Stomach (tissue), 9 donors: Measurements from ENCODE around the gene TPX2. TPM values are rescaled to one million over a fixed set of nuclear protein-coding genes. Genes with fewer than 3 reads are reported as not detected.

Source experiments
- DNase-seq, 2 donors: peaks; one replicate each; pipeline versions ENCODE4 v3.0.0 to v3.0.0-alpha.2; 2013 to 2019
- H3K27ac ChIP-seq, 5 donors: fragments of 200-600 bp in 4 of 5; sonication (generic) in 4 of 5; one replicate each; pipeline ENCODE4 v1.5.1; 2013 to 2019; ENCODE audit warnings: mild to moderate bottlenecking in 1 of 5, moderate library complexity in 1 of 5
- H3K27me3 ChIP-seq, 3 donors: fragments of 200-600 bp; sonication (generic); one replicate each; pipeline ENCODE4 v1.5.1; 2017 to 2019; ENCODE audit warnings: mixed run types in 1 of 3
- H3K36me3 ChIP-seq, 4 donors: fragments of 200-600 bp; sonication (generic); 1 replicate in 3 of 4; 2 replicates in 1 of 4; pipeline ENCODE4 v1.5.1; 2016 to 2019
- H3K4me1 ChIP-seq, 4 donors: fragments of 200-600 bp; sonication (generic); one replicate each; pipeline ENCODE4 v1.5.1; 2016 to 2019
- H3K4me3 ChIP-seq, 4 donors: fragments of 200-600 bp; sonication (generic) in 3 of 4; one replicate each; pipeline ENCODE4 v1.5.1; 2016 to 2019; ENCODE audit warnings: mild to moderate bottlenecking in 1 of 4
- H3K9me3 ChIP-seq, 4 donors: fragments of 200-600 bp; sonication (generic); one replicate each; pipeline ENCODE4 v1.5.1; 2016 to 2019
- CTCF ChIP-seq, 7 experiments: fragments of 450-650 bp in 4 of 7; fragments of 200-600 bp in 3 of 7; sonication (generic) in 3 of 7; IDR thresholded peaks; one replicate each; pipeline ENCODE4 v1.5.1; 2016 to 2019; ENCODE audit warnings: antibody characterized with exemption in 7 of 7, control low read depth in 2 of 7, mild to moderate bottlenecking in 1 of 7
- EP300 ChIP-seq: sonication (generic); formaldehyde crosslinking; IDR thresholded peaks from one replicate; pipeline ENCODE4 v1.6.1; 2017; ENCODE audit warnings: antibody characterized with exemption
- POLR2A ChIP-seq, 4 donors: fragments of 450-650 bp; IDR thresholded peaks; one replicate each; pipeline ENCODE4 v1.6.1; 2016; ENCODE audit warnings: antibody characterized with exemption in 4 of 4, control low read depth in 2 of 4, mild to moderate bottlenecking in 1 of 4, moderate library complexity in 1 of 4
- POLR2AphosphoS5 ChIP-seq, 3 donors: sonication (generic); formaldehyde crosslinking; IDR thresholded peaks; one replicate each; pipeline ENCODE4 v1.6.1; 2016; ENCODE audit warnings: antibody characterized with exemption in 3 of 3
- WGBS, 5 donors: extraction: QIAGEN DNeasy Blood & Tissue Kit in 3 of 5; methylation state at CpG; one replicate each; pipeline versions ENCODE4 v1.1.5 to v1.1.7; 2013 to 2018; 5-methylcytosine and 5-hydroxymethylcytosine counted together
- intact Hi-C: fragments of 100-400 bp; cut with DNase I; formaldehyde crosslinking; loops from one replicate; pipeline ENCODE4 v1.15.1; 2023; ENCODE audit warnings: low total_unique reads
- polyA plus RNA-seq, 3 donors: library from polyadenylated mRNA; stranded (reverse); fragments of 200-250 nt; gene quantifications; one replicate each; pipeline ENCODE4 v1.2.3, GENCODE V29; 2013
- total RNA-seq, 5 donors: library from RNA; depleted of rRNA; stranded (reverse); fragments of >200 nt; gene quantifications; one replicate each; pipeline versions ENCODE4 v1.1.0 to v1.2.3, GENCODE V29; 2014 to 2016
- donor health status: healthy with polysubstance abuse.
- donor health status: Bipolar disorder and iron deficiency.
- donor health status: healthy.

TPX2 gene
- total and polyA plus RNA-seq, 8 donors = 1.7 to 11.4 (median 6.7) TPM

GRCh38 chr20:31693402-31693801 is 45.7 kb upstream of the TPX2 start:
- TF ChIP-seq POLR2AphosphoS5 (IDR thresholded peaks at IDR 0.05) (no peak), EP300 (no peak), CTCF (IDR thresholded peaks at IDR 0.05) (no peak), POLR2A (IDR thresholded peaks at IDR 0.05) (no peak)
- Histone ChIP-seq H3K36me3 (peaks cover 0 to 56% (median 40%) of the 10 kb centered on the region in 4 donors), H3K4me3 (no peak overlapping the region), H3K27ac (peak overlapping the region in 4 of 5 donors; percentile 47 to 98 (median 74)), H3K4me1 (peaks cover 34 to 88% (median 44%) of the 10 kb centered on the region in 4 donors), H3K9me3 (no peaks in the 10 kb centered on the region), H3K27me3 (no peaks in the 10 kb centered on the region)
- 66 to 87% (median 73%) methylated on average over 6 of the region's 6 CpGs for WGBS, 5 donors
- intact Hi-C loops = no loop called here
- DNase-seq = no peak

GRCh38 chr20:31693987-31694661 is 45.0 kb upstream of the TPX2 start:
- peak overlapping the region; percentile 45 to 98 (median 59) for H3K27ac ChIP-seq
- H3K4me3 ChIP-seq = no peak overlapping the region
- 62 to 73% (median 71%) methylated on average over 4 of the region's 4 CpGs for WGBS, 5 donors
- H3K9me3 ChIP-seq = no peaks in the 10 kb centered on the region
- TF ChIP-seq POLR2AphosphoS5 (IDR thresholded peaks at IDR 0.05) = no peak
- no peak for TF ChIP-seq EP300
- no peak for TF ChIP-seq POLR2A (IDR thresholded peaks at IDR 0.05)
- no peak for TF ChIP-seq CTCF (IDR thresholded peaks at IDR 0.05)
- intact Hi-C loops = no loop called here
- peak in 1 of 2 donors; percentile 73 for DNase-seq
- no peaks in the 10 kb centered on the region for H3K27me3 ChIP-seq
- peaks cover 0 to 57% (median 37%) of the 10 kb centered on the region in 4 donors for H3K36me3 ChIP-seq
- peaks cover 41 to 89% (median 50%) of the 10 kb centered on the region in 4 donors for H3K4me1 ChIP-seq

DNA sequence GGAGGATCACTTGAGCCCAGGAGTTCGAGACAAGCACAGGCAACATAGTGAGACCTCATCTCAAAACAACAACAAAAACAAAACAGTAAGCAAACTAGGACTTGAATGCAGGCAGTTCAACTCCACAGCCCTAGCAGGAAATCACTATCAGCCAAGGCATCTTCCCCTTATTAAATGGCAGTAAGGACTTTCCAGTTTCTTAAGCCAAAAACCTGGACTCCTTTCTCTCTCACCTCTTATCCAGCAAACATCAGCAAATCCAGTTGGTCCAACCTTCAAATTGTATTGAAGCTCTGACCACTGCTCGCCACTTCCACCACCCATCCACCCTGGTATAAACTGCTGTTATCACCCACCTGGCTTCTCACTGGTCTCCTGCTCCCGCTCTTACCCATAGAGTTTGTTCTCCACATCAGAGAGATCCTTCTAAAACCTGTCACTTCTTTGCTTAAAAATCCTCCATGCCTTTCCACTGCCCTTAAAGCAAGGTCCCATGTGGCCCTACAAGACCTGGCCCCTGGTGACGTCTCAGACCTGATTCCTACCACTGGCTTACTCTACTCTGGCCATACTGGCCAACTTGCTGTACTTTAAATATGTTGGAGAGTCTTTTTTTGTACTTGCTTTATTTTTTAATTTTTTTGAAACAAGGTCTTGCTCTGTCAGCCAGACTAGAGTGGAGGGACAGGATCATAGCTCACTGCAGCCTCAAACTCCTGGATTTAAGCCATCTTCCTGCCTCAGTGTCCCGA is 44.1 kb upstream of the TPX2 start:
- H3K9me3 ChIP-seq = no peaks in the 10 kb centered on the region
- no peaks in the 10 kb centered on the region for H3K27me3 ChIP-seq
- H3K4me3 ChIP-seq = no peak overlapping the region
- peaks cover 50 to 90% (median 59%) of the 10 kb centered on the region in 4 donors for H3K4me1 ChIP-seq
- WGBS, 5 donors = 75 to 87% (median 84%) methylated on average over 5 of the region's 5 CpGs
- H3K36me3 ChIP-seq = peaks cover 0 to 51% (median 37%) of the 10 kb centered on the region in 4 donors
- H3K27ac ChIP-seq = peak overlapping the region in 4 of 5 donors; percentile 47 to 98 (median 74)
- intact Hi-C loops = no loop called here
- no peak for TF ChIP-seq POLR2A (IDR thresholded peaks at IDR 0.05)
- TF ChIP-seq POLR2AphosphoS5 (IDR thresholded peaks at IDR 0.05) = no peak
- no peak for TF ChIP-seq CTCF (IDR thresholded peaks at IDR 0.05)
- TF ChIP-seq EP300 = no peak
- DNase-seq = no peak

DNA sequence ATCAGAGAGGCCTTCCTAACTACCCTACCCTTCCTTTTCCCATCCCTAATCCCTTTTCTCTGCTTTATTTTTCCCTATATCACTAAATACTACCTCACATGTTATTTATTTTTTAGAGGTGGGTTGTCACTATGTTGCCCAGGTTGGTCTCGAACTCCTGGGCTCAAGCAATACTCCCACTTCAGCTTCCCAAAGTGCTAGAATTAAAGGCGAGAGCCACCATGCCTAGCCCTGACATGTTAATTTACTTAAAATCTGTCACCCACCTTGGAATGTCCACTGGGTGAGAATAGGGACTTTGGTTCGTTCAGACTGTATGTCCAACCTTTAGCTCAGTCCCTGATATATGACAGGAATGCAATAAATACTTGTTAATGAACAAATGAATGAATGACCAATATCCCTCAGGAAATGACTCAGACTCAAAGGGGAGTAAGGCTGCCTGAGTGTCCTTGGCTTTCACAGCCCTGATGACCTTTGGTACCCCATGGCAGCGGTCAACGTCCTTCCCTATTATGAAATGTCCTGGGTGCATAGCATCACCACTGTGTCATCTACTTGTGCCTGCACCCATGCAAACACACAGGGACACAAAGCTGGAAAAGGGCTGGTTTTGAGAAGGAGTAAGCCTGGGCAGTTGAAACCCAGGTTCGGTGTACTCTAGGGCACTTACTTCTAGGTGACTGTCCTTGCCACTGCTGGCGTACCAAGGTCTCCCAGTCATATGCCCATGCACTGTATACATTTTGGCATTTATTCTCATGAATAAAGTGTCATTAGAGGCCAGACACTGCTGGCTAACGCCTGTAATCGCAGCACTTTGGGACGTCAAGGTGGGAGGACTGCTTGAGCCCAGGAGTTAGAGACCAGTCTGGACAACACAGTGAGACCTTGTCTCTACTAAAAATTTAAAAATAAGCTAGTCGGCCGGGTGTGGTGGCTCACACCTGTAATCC is 43.0 kb upstream of the TPX2 start:
- Histone ChIP-seq H3K9me3 (no peaks in the 10 kb centered on the region), H3K27me3 (no peaks in the 10 kb centered on the region), H3K4me3 (no peak overlapping the region), H3K4me1 (peaks cover 55 to 89% (median 66%) of the 10 kb centered on the region in 4 donors), H3K36me3 (peaks cover 0 to 48% (median 31%) of the 10 kb centered on the region in 4 donors), H3K27ac (peak overlapping the region in 4 of 5 donors; percentile 59 to 98 (median 86))
- intact Hi-C loops = no loop called here
- no peak for DNase-seq
- TF ChIP-seq EP300 = no peak
- TF ChIP-seq POLR2AphosphoS5 (IDR thresholded peaks at IDR 0.05) = peak in 2 of 3 donors; percentile 35 to 64
- WGBS, 5 donors = 82 to 87% (median 87%) methylated on average over 12 of the region's 12 CpGs
